GM12801 (cell line): ENCODE results near the gene PDE6G.

ENCODE experiments used
- CTCF ChIP-seq: IDR thresholded peaks from one replicate; pipeline ENCODE4 v1.5.1; 2011; ENCODE audit warnings: control low read depth; ENCODE audit not compliant: insufficient read length; ENCODE audit errors: extremely low read depth

The PDE6G gene

GRCh38 chr17:81630274-81630673 is 26.1 kb downstream of the PDE6G start:
- no peak for TF ChIP-seq CTCF

GRCh38 chr17:81621494-81622130 is 34.7 kb downstream of the PDE6G start:
- TF ChIP-seq CTCF = no peak

- TF ChIP-seq CTCF = no peak
Measured at GRCh38 chr17:81616877-81617276, 39.5 kb downstream of the PDE6G start.

- TF ChIP-seq CTCF = no peak
Measured at GRCh38 chr17:81615401-81615930, 40.9 kb downstream of the PDE6G start.

- no peak for TF ChIP-seq CTCF
Measured at GRCh38 chr17:81612172-81612970, 44.0 kb downstream of the PDE6G start.

- TF ChIP-seq CTCF = no peak
Measured at GRCh38 chr17:81609541-81610311, 46.6 kb downstream of the PDE6G start.

- TF ChIP-seq CTCF = no peak
Measured at GRCh38 chr17:81608605-81609004, 47.7 kb downstream of the PDE6G start.
